Ishikawa (cell line): ENCODE data around the gene HRC.

Experiments
- CEBPB ChIP-seq: IDR thresholded peaks from 2 replicates; pipeline ENCODE4 v1.6.1; 2012
- CREB1 ChIP-seq: IDR thresholded peaks from 2 replicates; pipeline ENCODE4 v1.6.1; 2012; ENCODE audit warnings: low read depth
- EGR1 ChIP-seq: IDR thresholded peaks from 2 replicates; pipeline ENCODE4 v1.6.1; 2012
- EP300 ChIP-seq: IDR thresholded peaks from 2 replicates; pipeline ENCODE4 v1.6.1; 2012; ENCODE audit warnings: borderline replicate concordance
- FOXM1 ChIP-seq: IDR thresholded peaks from 2 replicates; pipeline ENCODE4 v1.6.1; 2012; ENCODE audit warnings: low read depth, borderline replicate concordance
- NFIC ChIP-seq: IDR thresholded peaks from 2 replicates; pipeline ENCODE4 v1.6.1; 2012
- RAD21 ChIP-seq: IDR thresholded peaks from 2 replicates; pipeline ENCODE4 v1.6.1; 2012; ENCODE audit warnings: low read depth
- TAF1 ChIP-seq: IDR thresholded peaks from 2 replicates; pipeline ENCODE4 v1.6.1; 2012; ENCODE audit warnings: low read depth, mild to moderate bottlenecking
- TCF12 ChIP-seq: IDR thresholded peaks from 2 replicates; pipeline ENCODE4 v1.6.1; 2012; ENCODE audit warnings: low read depth
- TEAD4 ChIP-seq: IDR thresholded peaks from 2 replicates; pipeline ENCODE4 v1.6.1; 2012
- YY1 ChIP-seq: IDR thresholded peaks from 2 replicates; pipeline ENCODE4 v1.6.1; 2012; ENCODE audit warnings: low read depth
- ZBTB7A ChIP-seq: IDR thresholded peaks from 2 replicates; pipeline ENCODE4 v1.6.1; 2012; ENCODE audit warnings: low read depth
- TF ChIP-seq, protein P1 (sequence below): IDR thresholded peaks from 2 replicates; pipeline ENCODE4 v1.6.1; 2012; ENCODE audit warnings: low read depth, mild to moderate bottlenecking
- TF ChIP-seq, protein P2 (sequence below): IDR thresholded peaks from 2 replicates; pipeline ENCODE4 v1.6.1; 2012
- TF ChIP-seq, protein P3 (sequence below): IDR thresholded peaks from 2 replicates; pipeline ENCODE4 v1.6.1; 2012

HRC gene

DNA sequence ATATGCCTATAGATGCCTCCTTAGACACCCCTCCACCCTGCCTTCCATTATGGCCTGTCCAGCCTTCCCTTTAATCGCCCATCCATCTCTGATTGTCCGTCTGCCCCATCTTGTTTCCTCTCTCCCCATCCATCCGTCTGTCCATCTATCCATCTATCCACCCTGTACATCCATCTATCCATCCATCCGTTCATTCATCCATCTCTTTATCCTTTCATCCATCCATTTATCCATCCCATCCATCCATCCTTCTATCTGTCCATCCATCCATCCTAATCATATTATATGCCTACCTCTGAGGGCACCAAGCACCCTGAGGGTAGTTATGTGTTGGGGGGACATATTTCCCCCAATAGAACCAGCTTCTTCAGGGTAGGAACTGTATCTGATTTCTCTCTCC is 25.5 kb upstream of the HRC start:
- TF ChIP-seq TCF12 = no peak
- no peak for TF ChIP-seq TEAD4
- TF ChIP-seq, protein P1, sequence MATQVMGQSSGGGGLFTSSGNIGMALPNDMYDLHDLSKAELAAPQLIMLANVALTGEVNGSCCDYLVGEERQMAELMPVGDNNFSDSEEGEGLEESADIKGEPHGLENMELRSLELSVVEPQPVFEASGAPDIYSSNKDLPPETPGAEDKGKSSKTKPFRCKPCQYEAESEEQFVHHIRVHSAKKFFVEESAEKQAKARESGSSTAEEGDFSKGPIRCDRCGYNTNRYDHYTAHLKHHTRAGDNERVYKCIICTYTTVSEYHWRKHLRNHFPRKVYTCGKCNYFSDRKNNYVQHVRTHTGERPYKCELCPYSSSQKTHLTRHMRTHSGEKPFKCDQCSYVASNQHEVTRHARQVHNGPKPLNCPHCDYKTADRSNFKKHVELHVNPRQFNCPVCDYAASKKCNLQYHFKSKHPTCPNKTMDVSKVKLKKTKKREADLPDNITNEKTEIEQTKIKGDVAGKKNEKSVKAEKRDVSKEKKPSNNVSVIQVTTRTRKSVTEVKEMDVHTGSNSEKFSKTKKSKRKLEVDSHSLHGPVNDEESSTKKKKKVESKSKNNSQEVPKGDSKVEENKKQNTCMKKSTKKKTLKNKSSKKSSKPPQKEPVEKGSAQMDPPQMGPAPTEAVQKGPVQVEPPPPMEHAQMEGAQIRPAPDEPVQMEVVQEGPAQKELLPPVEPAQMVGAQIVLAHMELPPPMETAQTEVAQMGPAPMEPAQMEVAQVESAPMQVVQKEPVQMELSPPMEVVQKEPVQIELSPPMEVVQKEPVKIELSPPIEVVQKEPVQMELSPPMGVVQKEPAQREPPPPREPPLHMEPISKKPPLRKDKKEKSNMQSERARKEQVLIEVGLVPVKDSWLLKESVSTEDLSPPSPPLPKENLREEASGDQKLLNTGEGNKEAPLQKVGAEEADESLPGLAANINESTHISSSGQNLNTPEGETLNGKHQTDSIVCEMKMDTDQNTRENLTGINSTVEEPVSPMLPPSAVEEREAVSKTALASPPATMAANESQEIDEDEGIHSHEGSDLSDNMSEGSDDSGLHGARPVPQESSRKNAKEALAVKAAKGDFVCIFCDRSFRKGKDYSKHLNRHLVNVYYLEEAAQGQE = no peak
- no peak for TF ChIP-seq RAD21
- TF ChIP-seq, protein P2, sequence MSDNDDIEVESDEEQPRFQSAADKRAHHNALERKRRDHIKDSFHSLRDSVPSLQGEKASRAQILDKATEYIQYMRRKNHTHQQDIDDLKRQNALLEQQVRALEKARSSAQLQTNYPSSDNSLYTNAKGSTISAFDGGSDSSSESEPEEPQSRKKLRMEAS = no peak
- TF ChIP-seq EP300 = no peak
- TF ChIP-seq YY1 = no peak
- no peak for TF ChIP-seq CEBPB
- TF ChIP-seq EGR1 = no peak

DNA sequence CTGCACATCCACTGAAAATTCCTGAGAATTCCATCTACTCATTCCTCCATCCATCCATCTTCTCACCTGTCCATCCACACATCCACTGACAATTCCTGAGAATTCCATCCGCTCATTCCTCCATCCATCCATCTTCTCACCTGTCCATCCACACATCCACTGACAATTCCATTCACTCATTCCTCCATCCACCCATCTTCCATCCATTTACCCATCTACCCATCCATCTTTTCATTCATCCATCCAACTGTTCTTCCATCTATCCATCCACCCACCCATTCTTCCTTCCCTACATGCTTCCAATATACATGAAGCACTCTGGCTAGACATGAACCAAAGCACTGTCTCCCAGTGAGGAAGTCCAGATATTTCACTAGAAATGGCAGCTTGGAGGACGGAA is 18.0 kb upstream of the HRC start:
- TF ChIP-seq CREB1 (no peak), EGR1 (no peak), EP300 (no peak)
- TF ChIP-seq, protein P3, sequence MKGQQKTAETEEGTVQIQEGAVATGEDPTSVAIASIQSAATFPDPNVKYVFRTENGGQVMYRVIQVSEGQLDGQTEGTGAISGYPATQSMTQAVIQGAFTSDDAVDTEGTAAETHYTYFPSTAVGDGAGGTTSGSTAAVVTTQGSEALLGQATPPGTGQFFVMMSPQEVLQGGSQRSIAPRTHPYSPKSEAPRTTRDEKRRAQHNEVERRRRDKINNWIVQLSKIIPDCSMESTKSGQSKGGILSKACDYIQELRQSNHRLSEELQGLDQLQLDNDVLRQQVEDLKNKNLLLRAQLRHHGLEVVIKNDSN = no peak

DNA sequence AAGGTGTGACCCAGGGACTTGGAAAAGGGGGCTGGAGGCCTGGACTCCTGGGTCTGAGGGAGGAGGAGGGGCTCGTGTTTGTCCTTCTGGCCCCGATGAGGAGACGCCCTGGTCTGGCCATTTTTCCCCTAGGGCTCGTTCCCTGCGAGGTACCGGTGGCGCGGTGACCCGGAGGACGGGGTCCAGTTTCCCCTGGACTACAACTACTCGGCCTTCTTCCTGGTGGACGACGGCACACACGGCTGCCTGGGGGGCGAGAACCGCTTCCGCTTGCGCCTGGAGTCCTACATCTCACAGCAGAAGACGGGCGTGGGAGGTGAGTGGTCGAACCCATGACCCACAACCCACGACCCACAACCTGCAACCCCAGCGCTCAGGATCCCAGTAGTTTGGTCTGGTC is 13.2 kb upstream of the HRC start:
- TF ChIP-seq, protein P2 = no peak
- no peak for TF ChIP-seq FOXM1
- TF ChIP-seq, protein P1 = no peak
- no peak for TF ChIP-seq CEBPB
- TF ChIP-seq, protein P3 = no peak
- TF ChIP-seq EP300 = no peak
- no peak for TF ChIP-seq TEAD4
- no peak for TF ChIP-seq EGR1
- TF ChIP-seq NFIC = no peak
- no peak for TF ChIP-seq CREB1
- TF ChIP-seq RAD21 = no peak
- no peak for TF ChIP-seq YY1
- no peak for TF ChIP-seq ZBTB7A
- no peak for TF ChIP-seq TCF12
- TF ChIP-seq TAF1 = no peak

- no peak for TF ChIP-seq RAD21
These were observed 12.7 kb upstream of the HRC start for GRCh38 chr19:49167857-49168409.

- TF ChIP-seq TCF12 (no peak), TAF1 (no peak), CREB1 (no peak), CEBPB (no peak), YY1 (no peak), ZBTB7A (no peak), RAD21 (no peak), FOXM1 (no peak), EP300 (no peak), EGR1 (no peak), TEAD4 (no peak), NFIC (no peak)
- TF ChIP-seq, protein P2 = no peak
- TF ChIP-seq, protein P1 = no peak
- TF ChIP-seq, protein P3 = no peak
These were observed 10.7 kb upstream of the HRC start for GRCh38 chr19:49165865-49166301.
